Stimulated activated memory B cell treated with anti-CD40 and anti-IgM and Interleukin-4, amounts not matched to agents 10 μg/mL and 1 μg/mL and 100 μg/mL, for 72 hours (primary cell): ENCODE data around the gene NYAP1.
"Not testable (repeated sequence)": the region's sequence is repeated elsewhere in the genome, so short reads cannot be mapped to it uniquely, and the experiment has no call there.

Experiments
- ATAC-seq: fragments of 150-1000 bp; cut with Tn5 transposase; 2 replicates; pipeline ENCODE4 v1.10.0; 2021
- H3K27ac Mint-ChIP-seq: one replicate; pipeline ENCODE4 v1.8.0; 2022; ENCODE audit warnings: mild to moderate bottlenecking, mixed read lengths
- H3K27me3 Mint-ChIP-seq: one replicate; pipeline ENCODE4 v1.8.0; 2022; ENCODE audit warnings: mixed read lengths
- H3K36me3 Mint-ChIP-seq: one replicate; pipeline ENCODE4 v1.8.0; 2022; ENCODE audit warnings: mixed read lengths
- H3K4me1 Mint-ChIP-seq: one replicate; pipeline ENCODE4 v1.8.0; 2022; ENCODE audit warnings: mixed read lengths
- H3K4me3 Mint-ChIP-seq: one replicate; pipeline ENCODE4 v1.8.0; 2022; ENCODE audit warnings: mild to moderate bottlenecking, moderate library complexity, mixed read lengths
- H3K9me3 Mint-ChIP-seq: one replicate; pipeline ENCODE4 v1.8.0; 2022; ENCODE audit warnings: mixed read lengths

The NYAP1 gene

GRCh38 chr7:100449190-100449795, 34.4 kb upstream of the NYAP1 start:
- peak overlapping the region; percentile 18 for H3K4me3 Mint-ChIP-seq
- ATAC-seq = no peak
- peaks cover 29% of the 10 kb centered on the region for H3K4me1 Mint-ChIP-seq
- H3K27me3 Mint-ChIP-seq = no peaks in the 10 kb centered on the region
- no peak overlapping the region for H3K27ac Mint-ChIP-seq
- H3K9me3 Mint-ChIP-seq = no peaks in the 10 kb centered on the region
- H3K36me3 Mint-ChIP-seq = no peaks in the 10 kb centered on the region

- Mint-ChIP-seq H3K36me3 (no peaks in the 10 kb centered on the region), H3K4me1 (peaks cover 18% of the 10 kb centered on the region), H3K27me3 (no peaks in the 10 kb centered on the region), H3K4me3 (no peak overlapping the region), H3K9me3 (no peaks in the 10 kb centered on the region), H3K27ac (no peak overlapping the region)
- ATAC-seq = no peak
Observed at GRCh38 chr7:100452513-100452912, 31.2 kb upstream of the NYAP1 start.

- not testable (repeated sequence) for H3K27ac Mint-ChIP-seq, H3K36me3 Mint-ChIP-seq, H3K4me3 Mint-ChIP-seq, ATAC-seq, H3K27me3 Mint-ChIP-seq, H3K9me3 Mint-ChIP-seq
- H3K4me1 Mint-ChIP-seq = peaks cover 18% of the 10 kb centered on the region
Observed at GRCh38 chr7:100453854-100454253, 29.9 kb upstream of the NYAP1 start.

- Mint-ChIP-seq H3K27ac (no peak overlapping the region), H3K4me3 (no peak overlapping the region), H3K27me3 (no peaks in the 10 kb centered on the region), H3K36me3 (peaks cover 13% of the 10 kb centered on the region), H3K4me1 (peaks cover 17% of the 10 kb centered on the region), H3K9me3 (no peaks in the 10 kb centered on the region)
- no peak for ATAC-seq
Observed at GRCh38 chr7:100455206-100455605, 28.5 kb upstream of the NYAP1 start.

GRCh38 chr7:100456562-100456961, 27.2 kb upstream of the NYAP1 start:
- no peak for ATAC-seq

GRCh38 chr7:100457033-100457432, 26.7 kb upstream of the NYAP1 start:
- Mint-ChIP-seq H3K4me1 (peaks cover 7% of the 10 kb centered on the region), H3K9me3 (no peaks in the 10 kb centered on the region), H3K27ac (no peak overlapping the region), H3K4me3 (no peak overlapping the region), H3K36me3 (peaks cover 13% of the 10 kb centered on the region), H3K27me3 (no peaks in the 10 kb centered on the region)
- no peak for ATAC-seq

More at GRCh38 chr7:100456562-100456961, 27.2 kb upstream of the NYAP1 start:
- H3K27ac Mint-ChIP-seq = no peak overlapping the region
- no peak overlapping the region for H3K4me3 Mint-ChIP-seq
- no peaks in the 10 kb centered on the region for H3K9me3 Mint-ChIP-seq
- H3K27me3 Mint-ChIP-seq = no peaks in the 10 kb centered on the region
- peaks cover 13% of the 10 kb centered on the region for H3K36me3 Mint-ChIP-seq
- peaks cover 7% of the 10 kb centered on the region for H3K4me1 Mint-ChIP-seq

GRCh38 chr7:100464210-100464660, 19.5 kb upstream of the NYAP1 start, which contains the start of gene SPACDR:
TSS of gene SPACDR (minus strand) at chr7:100464260. CDS start at chr7:100464025, 235 bp downstream.
- no peak for ATAC-seq
- peaks cover 17% of the 10 kb centered on the region for H3K4me1 Mint-ChIP-seq
- peaks cover 40% of the 10 kb centered on the region for H3K36me3 Mint-ChIP-seq
- no peaks in the 10 kb centered on the region for H3K27me3 Mint-ChIP-seq
- H3K4me3 Mint-ChIP-seq = no peak within 1 kb of the TSS
- H3K27ac Mint-ChIP-seq = no peak within 1 kb of the TSS
- no peaks in the 10 kb centered on the region for H3K9me3 Mint-ChIP-seq

GRCh38 chr7:100464791-100465190, 18.9 kb upstream of the NYAP1 start:
- no peak overlapping the region for H3K27ac Mint-ChIP-seq
- H3K9me3 Mint-ChIP-seq = no peaks in the 10 kb centered on the region
- H3K4me1 Mint-ChIP-seq = peaks cover 18% of the 10 kb centered on the region
- no peak for ATAC-seq
- H3K36me3 Mint-ChIP-seq = peaks cover 35% of the 10 kb centered on the region
- H3K4me3 Mint-ChIP-seq = no peak overlapping the region
- H3K27me3 Mint-ChIP-seq = no peaks in the 10 kb centered on the region

GRCh38 chr7:100465299-100465698, 18.4 kb upstream of the NYAP1 start:
- H3K9me3 Mint-ChIP-seq = no peaks in the 10 kb centered on the region
- H3K27ac Mint-ChIP-seq = no peak overlapping the region
- no peak for ATAC-seq
- peaks cover 35% of the 10 kb centered on the region for H3K36me3 Mint-ChIP-seq
- peaks cover 18% of the 10 kb centered on the region for H3K4me1 Mint-ChIP-seq
- H3K4me3 Mint-ChIP-seq = no peak overlapping the region
- no peaks in the 10 kb centered on the region for H3K27me3 Mint-ChIP-seq

- Mint-ChIP-seq H3K4me1 (peaks cover 18% of the 10 kb centered on the region), H3K9me3 (no peaks in the 10 kb centered on the region), H3K27me3 (no peaks in the 10 kb centered on the region), H3K4me3 (no peak overlapping the region), H3K36me3 (peaks cover 38% of the 10 kb centered on the region), H3K27ac (no peak overlapping the region)
- ATAC-seq = no peak
Observed at GRCh38 chr7:100465702-100466311, 17.9 kb upstream of the NYAP1 start.

- Mint-ChIP-seq H3K4me3 (no peak overlapping the region), H3K27me3 (no peaks in the 10 kb centered on the region), H3K4me1 (peaks cover 22% of the 10 kb centered on the region), H3K36me3 (peaks cover 42% of the 10 kb centered on the region), H3K9me3 (no peaks in the 10 kb centered on the region), H3K27ac (peak overlapping the region; percentile 31)
- peak; percentile 39 for ATAC-seq
Observed at GRCh38 chr7:100466653-100467605, 16.8 kb upstream of the NYAP1 start.

- Mint-ChIP-seq H3K36me3 (peaks cover 44% of the 10 kb centered on the region), H3K9me3 (no peaks in the 10 kb centered on the region)
Observed at GRCh38 chr7:100467638-100468373, 15.9 kb upstream of the NYAP1 start.

GRCh38 chr7:100469227-100470044, 14.3 kb upstream of the NYAP1 start:
- peaks cover 43% of the 10 kb centered on the region for H3K4me1 Mint-ChIP-seq
- H3K27me3 Mint-ChIP-seq = no peaks in the 10 kb centered on the region
- no peak overlapping the region for H3K27ac Mint-ChIP-seq
- no peak overlapping the region for H3K4me3 Mint-ChIP-seq
- peak; percentile 78 for ATAC-seq
- no peaks in the 10 kb centered on the region for H3K9me3 Mint-ChIP-seq
- peaks cover 48% of the 10 kb centered on the region for H3K36me3 Mint-ChIP-seq

More at GRCh38 chr7:100467638-100468373, 15.9 kb upstream of the NYAP1 start:
- Mint-ChIP-seq H3K4me1 (peaks cover 26% of the 10 kb centered on the region), H3K27me3 (no peaks in the 10 kb centered on the region), H3K4me3 (no peak overlapping the region), H3K27ac (no peak overlapping the region)
- no peak for ATAC-seq

- H3K4me1 Mint-ChIP-seq = peaks cover 54% of the 10 kb centered on the region
- peaks cover 53% of the 10 kb centered on the region for H3K36me3 Mint-ChIP-seq
Observed at GRCh38 chr7:100471021-100471420, 12.7 kb upstream of the NYAP1 start.

More at GRCh38 chr7:100471021-100471420, 12.7 kb upstream of the NYAP1 start:
- H3K27me3 Mint-ChIP-seq = no peaks in the 10 kb centered on the region
- H3K9me3 Mint-ChIP-seq = no peaks in the 10 kb centered on the region
- no peak overlapping the region for H3K27ac Mint-ChIP-seq
- H3K4me3 Mint-ChIP-seq = no peak overlapping the region
- ATAC-seq = no peak
